Panc1 (cell line): ENCODE data around the gene DHX38. TPM values are rescaled to one million over a fixed set of nuclear protein-coding genes. Genes with fewer than 3 reads are reported as not detected.

Experiments used
- ATAC-seq: fragments of 200-7000 bp; cut with Tn5 transposase; 2 replicates; pipeline ENCODE4 v1.9.1; 2020; ENCODE audit warnings: mild to moderate bottlenecking, moderate library complexity
- BruUV-seq: library from RNA; stranded (reverse); fragments of 400-500 nt; replicated peaks from 2 replicates; lab custom pipeline; 2021; lab: Mats Ljungman, UMichigan
- CTCF ChIA-PET: fragments of 300-600 bp; sonication (Branson Sonifier 250); formaldehyde crosslinking; loops from one replicate; lab custom pipeline; 2022; ENCODE audit warnings: antibody characterized with exemption; lab: Charles Lee
- POLR2A ChIA-PET: fragments of 300-600 bp; sonication (Branson Sonifier 250); formaldehyde crosslinking; loops from one replicate; lab custom pipeline; 2022; ENCODE audit warnings: antibody characterized with exemption; lab: Charles Lee
- DNase-seq: peaks from one replicate; pipeline ENCODE4 v3.0.0-alpha.2; 2010; ENCODE audit warnings: low read depth, low spot score
- H3K27ac ChIP-seq: 2 replicates; pipeline ENCODE4 v1.5.1; 2011; ENCODE audit warnings: mild to moderate bottlenecking, low read length, inconsistent platforms
- H3K27me3 ChIP-seq: fragments of 200-500 bp; sonication (Bioruptor generic); 2 replicates; pipeline ENCODE4 v1.6.0; 2014; ENCODE audit warnings: low read length, inconsistent platforms; ENCODE audit not compliant: control insufficient read depth, insufficient read depth
- H3K36me3 ChIP-seq: fragments of 200-500 bp; sonication (Bioruptor generic); 2 replicates; pipeline ENCODE4 v1.5.1; 2014; ENCODE audit warnings: inconsistent platforms, mild to moderate bottlenecking, low read length, moderate library complexity; ENCODE audit not compliant: control insufficient read depth, insufficient read depth
- H3K4me1 ChIP-seq: 2 replicates; pipeline ENCODE4 v1.5.1; 2011; ENCODE audit warnings: inconsistent platforms, mild to moderate bottlenecking, low read length, moderate library complexity; ENCODE audit not compliant: control insufficient read depth, insufficient read depth
- H3K4me3 ChIP-seq, 2 experiments: 2 replicates each; pipeline ENCODE4 v1.5.1; 2011 to 2012; ENCODE audit warnings: low read depth in 2 of 2, low read length in 2 of 2, mild to moderate bottlenecking in 2 of 2, inconsistent platforms in 1 of 2, moderate library complexity in 1 of 2
- H3K9me3 ChIP-seq: fragments of 200-500 bp; sonication (Bioruptor generic); 2 replicates; pipeline ENCODE4 v1.5.1; 2014; ENCODE audit warnings: low read depth, mild to moderate bottlenecking, inconsistent platforms, low read length, moderate library complexity; ENCODE audit not compliant: control insufficient read depth, insufficient read depth
- CTCF ChIP-seq: fragments of 450-650 bp; IDR thresholded peaks from 2 replicates; pipeline ENCODE4 v1.5.1; 2017; ENCODE audit warnings: mild to moderate bottlenecking
- POLR2AphosphoS5 ChIP-seq: IDR thresholded peaks from 2 replicates; pipeline ENCODE4 v1.6.1; 2012; ENCODE audit warnings: mild to moderate bottlenecking, low read depth, low read length, moderate library complexity
- REST ChIP-seq, 2 experiments: IDR thresholded peaks; 2 replicates each; pipeline ENCODE4 v1.6.1; 2011 to 2012; ENCODE audit warnings: low read depth in 2 of 2, control low read depth in 1 of 2, low read length in 1 of 2, mild to moderate bottlenecking in 1 of 2, moderate library complexity in 1 of 2; ENCODE audit not compliant: insufficient read depth in 1 of 2
- SIN3A ChIP-seq: IDR thresholded peaks from 2 replicates; pipeline ENCODE4 v1.6.1; 2012; ENCODE audit warnings: low read depth, mild to moderate bottlenecking, low read length, moderate library complexity, borderline replicate concordance; ENCODE audit not compliant: insufficient read depth
- TCF7L2 ChIP-seq: IDR thresholded peaks from 2 replicates; pipeline ENCODE4 v1.6.1; 2011; ENCODE audit warnings: mild to moderate bottlenecking, low read depth, low read length, inconsistent platforms
- in situ Hi-C: cut with HindIII; loops from 2 replicates; pipeline ENCODE4 v1.10.0; 2016; ENCODE audit warnings: low sequenced_read_pairs, low pct_unique_long_range_greater_than_20kb
- intact Hi-C: fragments of 100-400 bp; cut with micrococcal nuclease; formaldehyde crosslinking; loops from one replicate; pipeline ENCODE4 v1.10.0; 2022; ENCODE audit not compliant: unreplicated experiment
- total RNA-seq: library from RNA; stranded (reverse); gene quantifications from one replicate; pipeline ENCODE4 v1.2.1, GENCODE V29; 2021; ENCODE audit not compliant: unreplicated experiment

DHX38 gene
- total RNA-seq, 1 experiment from 2014 or later, result 45.5 TPM

GRCh38 chr16:72142476-72142875, 48.8 kb downstream of the DHX38 start:
- ChIA-PET CTCF (no interaction called here), POLR2A (no interaction called here)
- in situ Hi-C loops (no loop called here), intact Hi-C loops (no loop called here)
- no peaks in the 10 kb centered on the region for H3K9me3 ChIP-seq
- H3K27me3 ChIP-seq, result no peaks in the 10 kb centered on the region
- BruUV-seq, result no TSS peak
- H3K27ac ChIP-seq, result no peak overlapping the region
- no peak overlapping the region for H3K4me3 ChIP-seq
- ATAC-seq (no peak), DNase-seq (no peak)
- TF ChIP-seq POLR2AphosphoS5 (no peak), SIN3A (no peak)
- no peaks in the 10 kb centered on the region for H3K4me1 ChIP-seq
- no peaks in the 10 kb centered on the region for H3K36me3 ChIP-seq

DNA sequence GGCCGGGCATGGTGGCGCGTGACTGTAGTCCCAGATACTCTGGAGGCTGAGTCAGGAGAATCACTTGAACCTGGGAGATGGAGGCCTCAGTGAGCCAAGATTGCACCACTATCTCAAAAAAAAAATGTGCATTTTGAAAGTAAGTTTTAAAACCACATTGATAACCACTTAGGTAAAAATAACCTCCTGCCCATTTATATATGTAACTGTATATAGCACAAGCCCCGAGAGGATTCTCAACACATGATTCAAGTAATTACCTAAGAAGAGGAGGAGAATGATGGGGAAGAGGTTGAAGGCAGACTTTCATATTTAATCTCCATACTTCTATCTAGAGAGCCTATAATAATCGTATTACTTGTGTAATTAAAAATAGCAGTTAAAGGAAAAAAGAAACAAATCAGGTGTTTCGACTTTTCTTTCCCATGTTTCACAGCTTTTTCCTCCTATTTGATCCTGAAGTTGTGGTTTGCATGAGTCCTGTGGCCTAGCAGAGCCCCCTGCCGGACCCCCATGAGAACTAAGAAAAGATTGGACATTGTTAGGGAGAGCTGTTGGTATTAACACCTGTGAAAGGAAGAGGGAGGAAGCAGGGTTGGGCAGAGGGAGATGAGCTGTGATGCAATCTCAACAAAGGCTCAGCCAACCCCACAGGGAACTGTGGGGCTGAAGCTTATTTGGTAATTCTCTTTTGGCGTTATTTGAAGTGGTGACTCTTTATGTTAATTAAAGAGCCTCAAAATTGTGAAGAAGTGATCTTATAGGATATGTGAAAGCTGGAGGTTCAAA, 56.2 kb downstream of the DHX38 start:
- H3K36me3 ChIP-seq, result no peaks in the 10 kb centered on the region
- no peaks in the 10 kb centered on the region for H3K27me3 ChIP-seq
- H3K9me3 ChIP-seq, result no peaks in the 10 kb centered on the region
- in situ Hi-C loops, result no loop called here
- H3K4me1 ChIP-seq, result no peaks in the 10 kb centered on the region
- ChIA-PET POLR2A (no interaction called here), CTCF (no interaction called here)
- no peak for ATAC-seq
- no peak for DNase-seq
- no TSS peak for BruUV-seq
- intact Hi-C loops, result no loop called here
- H3K27ac ChIP-seq, result no peak overlapping the region
- no peak for TF ChIP-seq REST (IDR thresholded peaks at IDR 0.05; ENCODE audit: insufficient read depth in 1 of 2, low read depth in 2 of 2, low read length in 1 of 2)
- TF ChIP-seq TCF7L2, result no peak
- no peak for TF ChIP-seq SIN3A
- peak; percentile 17; the same call in 1 of the 2 replicates for TF ChIP-seq CTCF
- H3K4me3 ChIP-seq, result no peak overlapping the region

GRCh38 chr16:72159386-72159785, 65.7 kb downstream of the DHX38 start:
- Histone ChIP-seq H3K27me3 (peaks cover 4% of the 10 kb centered on the region; the same call in 1 of the 2 replicates), H3K4me3 (no peak overlapping the region), H3K36me3 (no peaks in the 10 kb centered on the region), H3K9me3 (no peaks in the 10 kb centered on the region), H3K27ac (no peak overlapping the region), H3K4me1 (no peaks in the 10 kb centered on the region)
- in situ Hi-C loops, result no loop called here
- ChIA-PET CTCF (no interaction called here), POLR2A (no interaction called here)
- ATAC-seq (no peak), DNase-seq (no peak)
- intact Hi-C loops, result no loop called here
- BruUV-seq, result no TSS peak
- TF ChIP-seq POLR2AphosphoS5, result no peak
- TF ChIP-seq SIN3A, result no peak
- TF ChIP-seq TCF7L2, result no peak
- TF ChIP-seq REST (IDR thresholded peaks at IDR 0.05; ENCODE audit: insufficient read depth in 1 of 2, low read depth in 2 of 2, low read length in 1 of 2), result no peak
- no peak for TF ChIP-seq CTCF
